HepG2 (cell line): ENCODE results near the gene GABRR3. TPM values are rescaled to one million over a fixed set of nuclear protein-coding genes. Genes with fewer than 3 reads are reported as not detected.
A peak's percentile ranks its signal among the peaks of the same experiment; 100 is the strongest.

Experiments used
- CREM ChIP-seq, 2 experiments: sonication (generic) in 1 of 2; formaldehyde crosslinking in 1 of 2; IDR thresholded peaks; 2 replicates each; pipeline versions ENCODE4 v1.4.0 to v1.6.1; 2016 to 2020; ENCODE audit warnings: antibody characterized with exemption in 1 of 2, mild to moderate bottlenecking in 1 of 2, missing genetic modification reagents in 1 of 2
- E2F2 ChIP-seq: sonication (generic); formaldehyde crosslinking; IDR thresholded peaks from 2 replicates; pipeline ENCODE4 v1.4.0; 2020; ENCODE audit warnings: missing genetic modification reagents, borderline replicate concordance
- ETS1 ChIP-seq: sonication (generic); formaldehyde crosslinking; IDR thresholded peaks from 2 replicates; pipeline ENCODE4 v1.4.0; 2020; ENCODE audit warnings: missing genetic modification reagents
- JUN ChIP-seq: sonication (generic); formaldehyde crosslinking; IDR thresholded peaks from 2 replicates; pipeline ENCODE4 v1.4.0; 2020; ENCODE audit warnings: mild to moderate bottlenecking, missing genetic modification reagents
- POGK ChIP-seq: sonication (generic); formaldehyde crosslinking; conservative IDR thresholded peaks from 2 replicates; pipeline ENCODE4 v1.8.0; 2022; ENCODE audit warnings: mild to moderate bottlenecking, moderate library complexity, missing genetic modification reagents
- RBFOX2 ChIP-seq: fragments of 200-400 bp; formaldehyde crosslinking; IDR thresholded peaks from 2 replicates; pipeline ENCODE4 v1.6.1; 2017; ENCODE audit warnings: low read depth, mild to moderate bottlenecking, low read length
- RXRB ChIP-seq: IDR thresholded peaks from 2 replicates; pipeline ENCODE4 v1.6.1; 2016; ENCODE audit warnings: borderline replicate concordance, missing genetic modification reagents, missing compliant biosample characterization
- SOX13 ChIP-seq, 3 experiments: fragments of 450-650 bp in 1 of 3; sonication (generic) in 1 of 3; formaldehyde crosslinking in 1 of 3; IDR thresholded peaks in 2 of 3; conservative IDR thresholded peaks in 1 of 3; 2 replicates each; pipeline versions ENCODE4 v1.5.0 to v1.6.1; 2016 to 2020; ENCODE audit warnings: antibody characterized with exemption in 1 of 3, mild to moderate bottlenecking in 1 of 3, missing compliant biosample characterization in 1 of 3, missing genetic modification reagents in 1 of 3, moderate library complexity in 1 of 3
- SRSF9 ChIP-seq: fragments of 200-400 bp; formaldehyde crosslinking; IDR thresholded peaks from 2 replicates; pipeline ENCODE4 v1.6.1; 2018; ENCODE audit warnings: borderline replicate concordance, mild to moderate bottlenecking, low read depth, low read length; ENCODE audit not compliant: insufficient read depth, poor library complexity, severe bottlenecking
- TBX3 ChIP-seq: fragments of 450-650 bp; IDR thresholded peaks from 2 replicates; pipeline ENCODE4 v1.6.1; 2017; ENCODE audit warnings: antibody characterized with exemption, mild to moderate bottlenecking, inconsistent platforms, borderline replicate concordance
- ZBTB43 ChIP-seq: sonication (generic); formaldehyde crosslinking; conservative IDR thresholded peaks from 2 replicates; pipeline ENCODE4 v1.4.0; 2020; ENCODE audit warnings: missing genetic modification reagents
- ZBTB46 ChIP-seq: sonication (generic); formaldehyde crosslinking; IDR thresholded peaks from 2 replicates; pipeline ENCODE4 v1.4.0; 2020; ENCODE audit warnings: mild to moderate bottlenecking, missing genetic modification reagents, borderline replicate concordance
- ZFYVE20 ChIP-seq: sonication (generic); formaldehyde crosslinking; IDR thresholded peaks from 2 replicates; pipeline ENCODE4 v1.8.0; 2023; ENCODE audit warnings: low read depth, mild to moderate bottlenecking, moderate library complexity, missing genetic modification reagents, borderline replicate concordance
- ZNF530 ChIP-seq: sonication (generic); formaldehyde crosslinking; IDR thresholded peaks from 2 replicates; pipeline ENCODE4 v1.5.0; 2020; ENCODE audit warnings: low read depth, mild to moderate bottlenecking, missing genetic modification reagents
- ZNF672 ChIP-seq: sonication (generic); formaldehyde crosslinking; IDR thresholded peaks from 2 replicates; pipeline ENCODE4 v1.8.1; 2022; ENCODE audit warnings: missing genetic modification reagents
- ZNF83 ChIP-seq: sonication (generic); formaldehyde crosslinking; IDR thresholded peaks from 2 replicates; pipeline ENCODE4 v1.4.0; 2020; ENCODE audit warnings: missing genetic modification reagents, mild to moderate bottlenecking, borderline replicate concordance
- ZNF839 ChIP-seq: sonication (generic); formaldehyde crosslinking; IDR thresholded peaks from 2 replicates; pipeline ENCODE4 v1.4.0; 2020; ENCODE audit warnings: missing genetic modification reagents, mild to moderate bottlenecking, borderline replicate concordance
- ZNF878 ChIP-seq: sonication (generic); formaldehyde crosslinking; IDR thresholded peaks from 2 replicates; pipeline ENCODE4 v1.8.1; 2023; ENCODE audit warnings: mild to moderate bottlenecking, missing genetic modification reagents, moderate library complexity
- polyA plus RNA-seq, 8 experiments: library from polyadenylated mRNA; depleted of rRNA in 3 of 8; stranded (reverse) in 7 of 8; unstranded in 1 of 8; fragments of >200 nt; fragmentation: Illumina TruSeq in 4 of 8; extraction: Trizol in 4 of 8; gene quantifications; 2 replicates each; pipeline versions ENCODE4 v1.2.1 to v1.2.3, GENCODE V29; 2011 to 2016; ENCODE audit warnings: low read depth in 4 of 8, missing spikeins in 1 of 8, mixed read lengths in 1 of 8; ENCODE audit not compliant: insufficient read depth in 1 of 8
- total RNA-seq, 5 experiments: library from RNA; depleted of rRNA; stranded (reverse); fragments of >200 nt; fragmentation: Illumina TruSeq; extraction: Trizol; gene quantifications; 2 replicates each; pipeline ENCODE4 v1.2.3, GENCODE V29; 2016; ENCODE audit warnings: low read depth in 1 of 5

Gene GABRR3
- total and polyA plus RNA-seq, 2 of the 13 experiments (the other 11 are each of a cell fraction or from before 2014, with no cell fraction given), result 0.42 to 0.83 TPM

- no peak for TF ChIP-seq POGK (CRISPR knock-in tag)
- TF ChIP-seq E2F2, result no peak
- TF ChIP-seq ZFYVE20 (CRISPR knock-in tag), result no peak
- TF ChIP-seq SRSF9, result no peak
- TF ChIP-seq JUN (CRISPR knock-in tag), result no peak
- no peak for TF ChIP-seq TBX3
- TF ChIP-seq ETS1 (CRISPR knock-in tag), result no peak
- TF ChIP-seq SOX13 (IDR thresholded peaks at IDR 0.05), result no peak
- peak in 1 of 2 experiments; percentile 13; a peak in 1 of 4 replicates for TF ChIP-seq SOX13 (CRISPR knock-in tag; conservative IDR thresholded peaks at IDR 0.05 in 1 of 2, IDR thresholded peaks at IDR 0.05 in 1 of 2)
- 0 out of 2 replicates have a peak, but pooled peaks have one; percentile 39 for TF ChIP-seq ZBTB43 (CRISPR knock-in tag)
- no peak for TF ChIP-seq ZNF530 (CRISPR knock-in tag)
- no peak for TF ChIP-seq RXRB (CRISPR knock-in tag)
- TF ChIP-seq ZNF672, result no peak
- TF ChIP-seq ZNF839 (CRISPR knock-in tag), result no peak
- TF ChIP-seq RBFOX2, result peak; percentile 89
- no peak for TF ChIP-seq CREM (IDR thresholded peaks at IDR 0.05)
- TF ChIP-seq CREM (CRISPR knock-in tag; IDR thresholded peaks at IDR 0.05), result no peak
- TF ChIP-seq ZNF878 (CRISPR knock-in tag), result no peak
- TF ChIP-seq ZNF83 (CRISPR knock-in tag), result no peak
- TF ChIP-seq ZBTB46 (CRISPR knock-in tag), result no peak
These were observed 63.2 kb downstream of the GABRR3 start, which contains the start of gene RIOX2 (continued) for GRCh38 chr3:97971679-97972567.
